GM18909 (cell line): ENCODE measurements around the gene DNAJB5.

ENCODE experiments used
- ATAC-seq: cut with Tn5 transposase; IDR thresholded peaks from one replicate; pipeline ENCODE4 v1.9.1; 2021; ENCODE audit warnings: mild to moderate bottlenecking; ENCODE audit not compliant: unreplicated experiment, poor library complexity

The DNAJB5 gene

GRCh38 chr9:35044071-35044470 is 54.5 kb downstream of the DNAJB5 start:
- no peak for ATAC-seq
